NCI-H524 (cell line): ENCODE measurements around the gene MPND.
A peak's percentile ranks its signal among the peaks of the same experiment; 100 is the strongest.
"Not testable (repeated sequence)": the region's sequence is repeated elsewhere in the genome, so short reads cannot be mapped to it uniquely, and the experiment has no call there.

Experiments used
- DNase-seq, 2 experiments: peaks; one replicate each; lab custom pipeline; 2025; lab: John Stamatoyannopoulos, UW

The MPND gene

GRCh38 chr19:4346020-4346383, 2.6 kb downstream of the MPND start:
- DNase-seq: no peak

- DNase-seq: no peak
Observed at GRCh38 chr19:4347521-4347920, 4.2 kb downstream of the MPND start.

GRCh38 chr19:4349225-4349624, 5.9 kb downstream of the MPND start:
- not testable (repeated sequence) for DNase-seq

GRCh38 chr19:4350111-4350510, 6.7 kb downstream of the MPND start:
- DNase-seq: no peak

DNA sequence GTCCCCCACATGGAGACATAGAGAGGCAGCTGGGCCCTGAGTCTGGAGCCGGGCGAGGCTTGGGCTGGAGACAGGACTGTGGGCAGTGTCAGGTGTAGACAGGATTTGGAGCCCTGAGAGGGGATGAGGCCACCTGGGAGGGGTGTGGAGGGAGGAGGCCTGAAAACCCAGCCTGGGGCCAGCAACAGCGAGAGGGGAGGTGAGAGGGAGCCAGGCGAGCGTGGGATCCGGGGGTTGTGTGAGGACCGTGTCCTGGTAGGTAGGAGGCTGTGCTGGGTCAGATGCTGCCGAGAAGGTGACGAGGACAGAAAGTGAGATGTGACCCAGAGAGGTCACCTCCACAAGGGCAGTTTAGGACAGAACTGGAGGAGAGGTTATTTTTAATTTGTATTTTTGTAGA, 7.4 kb downstream of the MPND start:
- DNase-seq: no peak

- peak in 1 of 2 experiments; percentile 56 for DNase-seq
Observed at GRCh38 chr19:4352701-4353121, 9.3 kb downstream of the MPND start.

- DNase-seq: no peak
Observed at GRCh38 chr19:4354282-4354681, 10.9 kb downstream of the MPND start.

DNA sequence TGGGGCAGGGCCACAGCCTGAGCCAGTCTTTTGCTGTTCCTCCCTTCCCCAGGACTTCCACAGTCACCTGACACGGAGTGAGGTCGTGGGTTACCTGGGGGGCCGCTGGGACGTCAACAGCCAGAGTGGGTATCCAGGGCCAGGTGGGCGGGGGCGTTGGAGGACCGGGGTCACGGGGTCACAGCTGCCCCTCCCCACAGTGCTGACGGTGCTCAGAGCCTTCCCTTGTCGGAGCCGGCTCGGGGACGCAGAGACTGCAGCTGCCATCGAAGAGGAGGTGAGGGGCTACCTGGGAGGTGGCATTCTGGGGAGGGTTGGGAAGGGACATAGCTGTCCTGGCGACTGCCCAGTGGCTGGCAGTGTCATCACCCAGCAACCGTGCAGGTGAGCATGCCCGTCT, 11.5 kb downstream of the MPND start:
- DNase-seq: no peak

GRCh38 chr19:4357095-4357797, 13.9 kb downstream of the MPND start:
- peak in 1 of 2 experiments; percentile 21 for DNase-seq

DNA sequence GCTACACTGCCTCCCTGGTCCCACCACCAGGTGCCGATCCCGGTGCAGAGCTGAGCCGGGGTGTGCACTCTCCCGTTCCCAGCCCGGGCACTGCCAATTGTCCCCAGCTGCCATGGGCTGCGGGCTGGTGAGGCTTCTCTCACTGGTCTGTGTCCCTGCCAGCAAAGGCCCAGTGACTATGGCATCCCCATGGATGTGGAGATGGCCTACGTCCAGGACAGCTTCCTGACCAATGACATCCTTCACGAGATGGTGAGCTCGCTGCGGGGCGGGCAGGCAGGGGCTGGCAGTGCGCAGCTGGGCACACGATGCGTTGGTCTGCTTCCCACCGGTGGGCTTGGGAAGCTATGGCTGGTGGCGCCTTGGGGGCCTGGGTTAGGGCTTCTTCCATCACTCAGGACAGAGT, 14.6 kb downstream of the MPND start:
- DNase-seq: no peak

- no peak for DNase-seq
Observed at GRCh38 chr19:4358709-4359626, 15.6 kb downstream of the MPND start.

- DNase-seq: no peak
Observed at GRCh38 chr19:4359627-4360000, 16.3 kb downstream of the MPND start.

DNA sequence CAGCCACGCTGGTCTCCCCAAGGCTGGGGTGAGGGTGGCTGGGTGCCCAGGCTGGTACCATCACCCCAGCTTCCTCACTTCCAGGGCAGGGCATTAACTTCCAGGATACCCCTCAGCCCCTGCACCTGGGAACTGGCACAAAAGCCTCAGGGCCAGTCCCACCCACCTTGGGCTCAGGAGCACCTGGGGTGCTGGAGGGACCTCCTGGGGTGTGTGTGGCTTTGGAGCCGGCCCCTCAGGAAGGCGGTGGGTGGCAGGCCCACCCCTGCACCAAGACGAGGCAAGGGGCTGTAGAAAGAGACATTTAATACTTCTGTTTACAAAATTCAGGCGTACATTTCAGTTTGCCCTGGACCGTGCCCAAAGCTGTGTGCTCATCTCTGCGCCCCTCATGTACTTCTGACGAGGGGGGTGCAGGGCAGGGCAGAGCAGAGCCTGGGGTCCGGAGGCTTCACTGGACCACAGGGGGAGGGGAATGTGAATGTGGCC, 16.8 kb downstream of the MPND start:
- DNase-seq: no peak

- no peak for DNase-seq
Observed at GRCh38 chr19:4360641-4361151, 17.3 kb downstream of the MPND start.

DNA sequence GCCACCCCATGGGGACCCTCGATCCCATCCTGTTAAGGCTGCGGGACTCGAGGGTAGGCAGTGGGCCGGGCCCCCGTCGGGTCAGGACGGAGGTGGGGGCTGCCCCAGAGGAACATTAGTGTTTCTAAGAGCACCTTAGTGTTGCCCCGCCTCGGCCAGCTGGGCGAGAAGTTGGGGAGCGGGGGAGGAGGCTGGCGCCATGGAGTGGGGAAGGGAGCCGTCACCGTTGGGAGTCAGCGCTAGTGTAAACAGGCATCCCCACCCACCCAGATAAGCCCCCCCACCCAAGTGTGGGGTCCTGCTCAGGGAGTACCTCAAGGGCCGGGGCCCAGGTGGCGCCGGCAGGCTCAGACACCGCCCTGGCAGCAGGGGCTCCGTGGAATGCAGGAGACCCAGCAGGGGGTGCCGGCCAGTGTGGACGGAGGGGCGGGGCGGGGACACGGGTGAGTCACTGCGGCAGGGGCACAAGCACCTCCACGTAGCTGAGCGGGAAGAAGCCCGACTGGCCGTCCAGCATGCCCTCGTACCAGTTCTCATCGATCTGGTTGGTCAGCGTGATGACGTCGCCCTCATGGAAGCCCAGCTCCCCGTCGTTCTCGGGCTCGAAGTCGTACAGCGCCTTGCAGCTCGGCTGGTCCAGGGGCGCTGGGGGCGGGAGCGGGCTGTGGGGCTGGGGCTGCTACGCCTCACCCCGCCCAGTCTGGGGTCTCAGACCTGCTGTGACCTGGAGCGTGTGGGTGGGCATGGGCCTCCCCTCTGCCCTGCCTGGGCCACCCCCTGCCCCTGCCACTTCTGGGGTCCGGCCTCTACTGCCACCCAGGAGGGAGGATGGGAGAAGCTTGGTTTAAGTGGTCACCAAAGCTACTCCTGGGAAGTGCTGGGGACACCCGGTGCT, 18.0 kb downstream of the MPND start:
- DNase-seq: peak in 1 of 2 experiments; percentile 36

DNA sequence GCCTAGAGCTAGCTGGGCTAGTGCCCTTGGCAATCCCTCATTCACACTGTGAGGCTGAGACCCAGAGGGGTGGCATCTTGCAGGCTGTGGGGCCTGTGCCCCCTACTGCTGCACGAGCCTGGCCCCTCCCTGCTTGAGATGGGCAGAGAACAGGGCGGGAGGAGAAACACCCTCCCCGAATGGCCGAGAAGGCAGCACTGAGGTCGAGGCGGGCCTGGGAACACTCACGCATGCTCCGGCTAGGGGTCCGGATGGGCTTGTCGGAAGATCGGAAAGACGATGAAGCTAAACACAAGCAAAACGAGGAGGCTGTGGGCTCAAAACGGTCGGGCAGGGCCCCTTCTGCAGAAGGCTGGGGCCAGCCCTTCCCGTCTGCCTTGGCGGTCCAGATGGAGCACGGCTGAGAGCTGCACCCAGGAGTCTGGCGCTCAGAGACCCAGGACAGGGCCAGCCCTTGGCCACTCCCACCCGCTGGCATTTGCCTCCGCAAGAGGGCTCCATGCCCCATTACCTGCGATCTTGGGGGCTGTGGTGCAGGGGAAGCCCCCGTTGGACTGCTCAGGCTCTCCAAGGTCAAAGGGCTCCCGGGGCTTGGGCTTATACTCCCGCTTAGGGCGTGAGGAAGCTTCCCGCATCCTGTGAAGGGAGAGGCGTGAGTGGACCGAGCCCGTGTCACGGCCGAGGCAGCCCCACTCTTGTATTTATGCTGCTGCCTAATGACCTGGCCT, 18.9 kb downstream of the MPND start:
- DNase-seq: peak in 1 of 2 experiments; percentile 44

GRCh38 chr19:4362831-4363545, 19.6 kb downstream of the MPND start:
- peak in 1 of 2 experiments; percentile 29 for DNase-seq

- no peak for DNase-seq
Observed at GRCh38 chr19:4363571-4364304, 20.4 kb downstream of the MPND start.

GRCh38 chr19:4365341-4365740, 22.0 kb downstream of the MPND start:
- no peak for DNase-seq
